Measurements from ENCODE around the gene HPSE2. TPM values are rescaled to one million over a fixed set of nuclear protein-coding genes. Genes with fewer than 3 reads are reported as not detected.

The HPSE2 gene
- total RNA-seq, 2 donors from 2014 or later: 1.0 to 1.8 TPM

DNA sequence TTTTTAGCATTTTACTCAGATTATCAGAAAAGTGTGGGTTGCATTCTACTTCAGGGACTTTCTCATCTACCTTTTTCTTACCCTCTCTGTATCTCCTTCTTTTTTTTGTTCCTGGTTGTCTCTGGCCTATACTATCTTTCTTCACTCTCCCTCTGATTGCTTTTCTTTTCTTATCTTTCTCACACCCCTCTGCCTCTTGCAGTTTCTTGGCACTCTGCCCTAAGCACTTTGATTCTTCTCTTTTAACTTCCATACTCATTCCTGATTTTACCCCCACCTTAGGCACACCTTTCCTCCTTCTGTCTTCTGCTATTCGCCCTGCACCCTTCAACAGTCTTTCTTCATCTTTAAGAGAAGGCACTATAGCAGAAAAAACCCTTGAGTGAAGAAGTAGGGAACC lies 696.1 kb downstream of the HPSE2 start:
- H3K4me3 ChIP-seq: no peak overlapping the region
- intact Hi-C loops (cut with DNase I): no loop called here
- no peaks in the 10 kb centered on the region for H3K27me3 ChIP-seq
- H3K9me3 ChIP-seq: no peaks in the 10 kb centered on the region
- H3K27ac ChIP-seq: peak overlapping the region; percentile 28
- H3K4me1 ChIP-seq: no peaks in the 10 kb centered on the region
- peak; percentile 37 for DNase-seq
- no peak overlapping the region for H3K9ac ChIP-seq (ENCODE audit: low read depth in 2 of 2, low read length in 2 of 2)
- TF ChIP-seq, protein P1, sequence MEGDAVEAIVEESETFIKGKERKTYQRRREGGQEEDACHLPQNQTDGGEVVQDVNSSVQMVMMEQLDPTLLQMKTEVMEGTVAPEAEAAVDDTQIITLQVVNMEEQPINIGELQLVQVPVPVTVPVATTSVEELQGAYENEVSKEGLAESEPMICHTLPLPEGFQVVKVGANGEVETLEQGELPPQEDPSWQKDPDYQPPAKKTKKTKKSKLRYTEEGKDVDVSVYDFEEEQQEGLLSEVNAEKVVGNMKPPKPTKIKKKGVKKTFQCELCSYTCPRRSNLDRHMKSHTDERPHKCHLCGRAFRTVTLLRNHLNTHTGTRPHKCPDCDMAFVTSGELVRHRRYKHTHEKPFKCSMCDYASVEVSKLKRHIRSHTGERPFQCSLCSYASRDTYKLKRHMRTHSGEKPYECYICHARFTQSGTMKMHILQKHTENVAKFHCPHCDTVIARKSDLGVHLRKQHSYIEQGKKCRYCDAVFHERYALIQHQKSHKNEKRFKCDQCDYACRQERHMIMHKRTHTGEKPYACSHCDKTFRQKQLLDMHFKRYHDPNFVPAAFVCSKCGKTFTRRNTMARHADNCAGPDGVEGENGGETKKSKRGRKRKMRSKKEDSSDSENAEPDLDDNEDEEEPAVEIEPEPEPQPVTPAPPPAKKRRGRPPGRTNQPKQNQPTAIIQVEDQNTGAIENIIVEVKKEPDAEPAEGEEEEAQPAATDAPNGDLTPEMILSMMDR (IDR thresholded peaks at IDR 0.05): no peak
- H3K36me3 ChIP-seq: no peaks in the 10 kb centered on the region

DNA sequence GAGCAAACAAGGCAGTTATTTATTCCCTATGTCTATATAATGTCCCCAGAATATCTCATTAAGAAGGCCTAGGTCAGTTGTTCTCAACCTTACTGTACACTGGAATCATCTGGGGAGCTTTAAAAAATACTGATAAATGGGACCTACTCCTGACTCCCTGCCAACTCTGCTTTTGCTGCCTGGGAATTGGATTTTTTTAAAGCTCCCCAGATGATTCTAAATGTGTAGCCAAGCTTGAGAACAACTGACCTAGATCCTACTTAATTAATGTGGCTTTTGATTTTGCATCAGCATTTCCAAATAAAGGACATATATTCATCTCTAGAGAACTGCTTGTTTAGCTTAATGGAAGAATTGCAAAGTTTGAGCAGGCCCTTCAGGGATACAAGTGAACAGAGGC lies 697.2 kb downstream of the HPSE2 start:
- TF ChIP-seq, protein P1 (IDR thresholded peaks at IDR 0.05): no peak
- Histone ChIP-seq H3K27me3 (no peaks in the 10 kb centered on the region), H3K4me3 (no peak overlapping the region), H3K9me3 (no peaks in the 10 kb centered on the region), H3K36me3 (no peaks in the 10 kb centered on the region), H3K9ac (ENCODE audit: low read depth in 2 of 2, low read length in 2 of 2) (no peak overlapping the region), H3K27ac (no peak overlapping the region), H3K4me1 (no peaks in the 10 kb centered on the region)
- no peak for DNase-seq
- intact Hi-C loops (cut with DNase I): no loop called here

DNA sequence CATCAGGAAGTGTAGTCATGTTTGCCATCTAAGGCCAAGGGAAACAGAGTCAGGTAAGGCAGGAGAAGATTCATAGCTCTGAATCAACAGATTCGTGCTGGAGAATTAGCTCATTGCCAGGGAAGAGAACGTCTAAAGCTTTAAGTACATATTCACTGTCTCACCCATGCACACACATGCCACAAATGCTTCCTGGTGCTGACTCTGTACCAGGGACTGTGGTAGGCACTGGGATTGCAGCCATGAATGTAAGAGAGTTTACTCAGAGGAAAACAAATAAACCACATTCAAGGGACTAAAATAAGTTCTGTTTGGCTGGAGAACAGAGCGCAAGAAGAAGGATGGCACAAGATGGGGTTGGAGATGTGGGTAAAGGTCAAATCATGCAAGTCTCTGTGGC lies 699.1 kb downstream of the HPSE2 start:
- peak; percentile 25 for DNase-seq
- Histone ChIP-seq H3K9ac (ENCODE audit: low read depth in 2 of 2, low read length in 2 of 2) (no peak overlapping the region), H3K27me3 (no peaks in the 10 kb centered on the region), H3K36me3 (no peaks in the 10 kb centered on the region), H3K9me3 (no peaks in the 10 kb centered on the region), H3K27ac (no peak overlapping the region), H3K4me1 (no peaks in the 10 kb centered on the region), H3K4me3 (no peak overlapping the region)
- intact Hi-C loops (cut with DNase I): no loop called here
- TF ChIP-seq, protein P1 (IDR thresholded peaks at IDR 0.05): no peak

DNA sequence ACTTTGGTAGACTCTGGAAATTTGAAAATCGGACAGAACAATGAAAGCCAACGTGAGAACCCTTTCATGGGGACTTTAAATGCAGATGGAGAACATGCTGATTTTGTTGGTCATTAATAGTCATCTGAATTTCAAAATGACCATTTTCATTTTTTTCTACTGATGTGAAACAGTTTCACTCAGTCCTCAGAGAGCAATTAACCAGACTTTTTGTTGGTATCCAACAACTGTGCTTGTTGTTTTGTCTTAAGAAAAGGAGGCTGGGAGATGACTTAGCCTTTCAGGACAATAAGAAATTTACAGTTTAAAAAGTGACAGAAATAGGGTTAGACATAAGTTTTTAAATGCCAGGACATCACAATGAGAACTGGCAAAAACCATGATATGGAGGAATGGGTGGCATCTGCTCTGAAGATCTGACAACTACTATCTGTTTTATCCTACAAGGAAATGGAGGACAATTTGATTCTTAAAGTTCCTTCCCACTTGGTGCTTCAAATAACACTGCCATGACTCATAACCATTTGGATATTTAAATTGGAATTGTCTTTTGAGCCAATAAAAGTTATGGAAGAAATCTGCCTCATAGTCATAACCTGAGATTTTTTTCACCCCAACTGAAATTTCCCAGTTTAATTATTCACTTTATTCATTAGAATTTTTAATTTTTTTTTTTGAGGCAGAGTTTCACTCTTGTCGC lies 701.8 kb downstream of the HPSE2 start:
- TF ChIP-seq, protein P1 (IDR thresholded peaks at IDR 0.05): no peak
- Histone ChIP-seq H3K36me3 (no peaks in the 10 kb centered on the region), H3K4me3 (no peak overlapping the region), H3K9ac (ENCODE audit: low read depth in 2 of 2, low read length in 2 of 2) (no peak overlapping the region), H3K4me1 (no peaks in the 10 kb centered on the region), H3K27ac (no peak overlapping the region), H3K9me3 (no peaks in the 10 kb centered on the region), H3K27me3 (no peaks in the 10 kb centered on the region)
- no peak for DNase-seq
- intact Hi-C loops (cut with DNase I): no loop called here

DNA sequence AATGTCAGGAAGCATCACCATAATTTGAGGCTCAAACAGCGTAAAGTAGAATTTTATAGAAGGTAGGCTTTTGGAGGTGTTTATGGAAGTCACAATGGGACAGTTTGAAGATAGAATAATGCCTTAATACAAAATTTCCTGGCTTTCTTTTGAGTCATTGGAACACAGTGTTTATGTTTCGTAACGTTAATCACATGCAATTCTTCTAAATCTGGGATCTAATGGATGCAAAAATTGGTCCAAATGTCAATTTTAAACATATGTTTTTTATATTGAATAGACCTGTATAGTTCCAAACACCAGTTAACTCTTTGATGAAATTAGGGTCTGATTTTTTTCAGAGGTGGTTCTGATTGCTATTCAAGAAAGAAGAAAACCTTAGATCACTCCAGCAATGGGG lies 702.4 kb downstream of the HPSE2 start:
- H3K4me3 ChIP-seq: no peak overlapping the region

More for the DNA sequence above, 702.4 kb downstream of the HPSE2 start:
- no peak for DNase-seq
- intact Hi-C loops (cut with DNase I): no loop called here
- Histone ChIP-seq H3K4me1 (no peaks in the 10 kb centered on the region), H3K27me3 (no peaks in the 10 kb centered on the region), H3K9ac (ENCODE audit: low read depth in 2 of 2, low read length in 2 of 2) (no peak overlapping the region), H3K27ac (no peak overlapping the region), H3K9me3 (no peaks in the 10 kb centered on the region), H3K36me3 (no peaks in the 10 kb centered on the region)
- TF ChIP-seq, protein P1 (IDR thresholded peaks at IDR 0.05): no peak

Data from colonic mucosa (tissue), 4 donors.